Endometrial microvascular endothelial cells (primary cell): ENCODE measurements around the gene DUSP14. TPM values are rescaled to one million over a fixed set of nuclear protein-coding genes. Genes with fewer than 3 reads are reported as not detected.
"Not testable (repeated sequence)": the region's sequence is repeated elsewhere in the genome, so short reads cannot be mapped to it uniquely, and the experiment has no call there.

Experiments
- in situ Hi-C: cut with HindIII; loops from 2 replicates; pipeline ENCODE4 v1.10.0; 2017; ENCODE audit warnings: low sequenced_read_pairs, low pct_unique_long_range_greater_than_20kb; ENCODE audit errors: inconsistent ontology term
- total RNA-seq: library from RNA; depleted of rRNA; stranded (reverse); fragments of >200 nt; gene quantifications from one replicate; pipeline ENCODE4 v1.2.3, GENCODE V29; 2015; ENCODE audit errors: inconsistent ontology term

Gene DUSP14
- total RNA-seq, 1 donor from 2014 or later, result 58.9 TPM

GRCh38 chr17:37507111-37507510 is 17.4 kb downstream of the DUSP14 start:
- in situ Hi-C loops, result no loop called here

GRCh38 chr17:37510056-37510455 is 20.4 kb downstream of the DUSP14 start:
- in situ Hi-C loops, result no loop called here

- in situ Hi-C loops, result not testable (repeated sequence)
These were observed 22.0 kb downstream of the DUSP14 start for GRCh38 chr17:37511642-37512041.

- in situ Hi-C loops, result no loop called here
These were observed 22.9 kb downstream of the DUSP14 start for GRCh38 chr17:37512442-37513068.

GRCh38 chr17:37513711-37514110 is 24.0 kb downstream of the DUSP14 start:
- in situ Hi-C loops, result no loop called here

- in situ Hi-C loops, result no loop called here
These were observed 26.5 kb downstream of the DUSP14 start for GRCh38 chr17:37516127-37516571.

- in situ Hi-C loops, result no loop called here
These were observed 28.2 kb downstream of the DUSP14 start for GRCh38 chr17:37517881-37518280.

- in situ Hi-C loops, result no loop called here
These were observed 29.1 kb downstream of the DUSP14 start for GRCh38 chr17:37518826-37519225.

GRCh38 chr17:37519251-37519985 is 29.7 kb downstream of the DUSP14 start:
- in situ Hi-C loops, result no loop called here

GRCh38 chr17:37520174-37520573 is 30.5 kb downstream of the DUSP14 start:
- in situ Hi-C loops, result no loop called here

- in situ Hi-C loops, result no loop called here
These were observed 32.1 kb downstream of the DUSP14 start for GRCh38 chr17:37521821-37522220.

- in situ Hi-C loops, result no loop called here
These were observed 34.1 kb downstream of the DUSP14 start for GRCh38 chr17:37523715-37524219.

- in situ Hi-C loops, result no loop called here
These were observed 37.7 kb downstream of the DUSP14 start for GRCh38 chr17:37527249-37527851.

GRCh38 chr17:37530420-37530819 is 40.7 kb downstream of the DUSP14 start:
- in situ Hi-C loops, result no loop called here

GRCh38 chr17:37532756-37533155 is 43.1 kb downstream of the DUSP14 start:
- in situ Hi-C loops, result no loop called here

GRCh38 chr17:37535906-37536305 is 46.2 kb downstream of the DUSP14 start:
- in situ Hi-C loops, result no loop called here

- in situ Hi-C loops, result no loop called here
These were observed 49.4 kb downstream of the DUSP14 start for GRCh38 chr17:37538981-37539659.

GRCh38 chr17:37541880-37542660 is 52.4 kb downstream of the DUSP14 start:
- in situ Hi-C loops, result no loop called here

- in situ Hi-C loops, result no loop called here
These were observed 54.0 kb downstream of the DUSP14 start for GRCh38 chr17:37543637-37544052.
